A673 (cell line): Measurements from ENCODE around the gene NUDCD3.

Experiments
- EZH2 ChIP-seq: fragments of 200-600 bp; sonication (generic); IDR thresholded peaks from 2 replicates; pipeline ENCODE4 v1.6.1; 2017; ENCODE audit warnings: borderline replicate concordance, low read depth, mild to moderate bottlenecking, mixed read lengths, antibody characterized with exemption, low read length; ENCODE audit not compliant: poor library complexity, severe bottlenecking
- TF ChIP-seq, protein P1 (sequence below): fragments of 300-800, 200-600 bp; sonication (generic); conservative IDR thresholded peaks from 2 replicates; pipeline ENCODE4 v1.5.1; 2017; ENCODE audit warnings: low read depth, mild to moderate bottlenecking, antibody characterized with exemption, low read length, moderate library complexity, mixed read lengths

- TF ChIP-seq, protein P1, sequence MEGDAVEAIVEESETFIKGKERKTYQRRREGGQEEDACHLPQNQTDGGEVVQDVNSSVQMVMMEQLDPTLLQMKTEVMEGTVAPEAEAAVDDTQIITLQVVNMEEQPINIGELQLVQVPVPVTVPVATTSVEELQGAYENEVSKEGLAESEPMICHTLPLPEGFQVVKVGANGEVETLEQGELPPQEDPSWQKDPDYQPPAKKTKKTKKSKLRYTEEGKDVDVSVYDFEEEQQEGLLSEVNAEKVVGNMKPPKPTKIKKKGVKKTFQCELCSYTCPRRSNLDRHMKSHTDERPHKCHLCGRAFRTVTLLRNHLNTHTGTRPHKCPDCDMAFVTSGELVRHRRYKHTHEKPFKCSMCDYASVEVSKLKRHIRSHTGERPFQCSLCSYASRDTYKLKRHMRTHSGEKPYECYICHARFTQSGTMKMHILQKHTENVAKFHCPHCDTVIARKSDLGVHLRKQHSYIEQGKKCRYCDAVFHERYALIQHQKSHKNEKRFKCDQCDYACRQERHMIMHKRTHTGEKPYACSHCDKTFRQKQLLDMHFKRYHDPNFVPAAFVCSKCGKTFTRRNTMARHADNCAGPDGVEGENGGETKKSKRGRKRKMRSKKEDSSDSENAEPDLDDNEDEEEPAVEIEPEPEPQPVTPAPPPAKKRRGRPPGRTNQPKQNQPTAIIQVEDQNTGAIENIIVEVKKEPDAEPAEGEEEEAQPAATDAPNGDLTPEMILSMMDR = no peak
- no peak for TF ChIP-seq EZH2
Measured at GRCh38 chr7:44391746-44392617, 98.5 kb downstream of the NUDCD3 start.
